ENCODE results near the gene DOCK4.

DNA sequence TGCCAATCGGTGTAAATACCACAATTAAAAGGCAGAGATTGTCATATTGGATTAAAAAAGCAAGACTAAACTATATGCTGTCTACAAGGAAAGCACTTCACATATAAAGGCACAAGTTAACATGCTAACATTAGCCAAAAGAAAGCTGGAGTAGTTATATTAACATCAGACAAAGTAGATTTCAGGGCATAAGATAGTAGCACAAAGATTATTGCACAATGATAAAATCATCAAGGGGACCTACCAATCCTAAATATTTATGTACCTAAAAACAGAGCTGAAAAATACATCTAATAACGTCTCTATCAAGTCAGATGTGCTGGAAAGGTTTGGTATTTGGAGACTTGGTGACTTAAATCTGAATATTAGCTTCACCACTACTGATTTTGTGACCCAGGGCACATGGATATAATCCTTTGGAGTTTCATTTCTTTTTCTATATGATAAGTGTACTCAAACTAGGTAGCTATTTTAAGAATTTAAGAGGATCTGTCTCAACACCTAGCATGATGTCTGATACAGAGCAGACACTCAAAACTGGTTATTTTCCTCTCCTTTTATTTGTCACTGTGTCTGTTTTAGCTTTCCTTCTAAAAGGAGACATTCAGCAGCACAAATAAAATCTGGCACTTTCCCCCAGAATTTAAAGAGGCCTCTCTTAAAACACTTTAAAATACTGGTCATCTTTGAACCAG lies 156.5 kb downstream of the DOCK4 start:
- TF ChIP-seq CTCF (IDR thresholded peaks at IDR 0.05) (no peak), POLR2AphosphoS5 (IDR thresholded peaks at IDR 0.05) (no peak)
